Measurements from ENCODE around the gene DNAJC17. TPM values are rescaled to one million over a fixed set of nuclear protein-coding genes. Genes with fewer than 3 reads are reported as not detected.
A peak's percentile ranks its signal among the peaks of the same experiment; 100 is the strongest.

The DNAJC17 gene
- total and polyA plus RNA-seq, 2 donors (not counting 1 experiment from before 2014, with no cell fraction given): 30.5 to 46.1 TPM

- DNase-seq: no peak
- POLR2A ChIA-PET: no interaction called here
- no peaks in the 10 kb centered on the region for H4K20me1 ChIP-seq (ENCODE audit: control insufficient read depth, insufficient read depth, low read length, poor library complexity, severe bottlenecking)
- peaks cover 0 to 27% of the 10 kb centered on the region in 2 experiments for H3K36me3 ChIP-seq (replicated peaks in 1 of 2; ENCODE audit: control extremely low read depth in 1 of 2, control insufficient read depth in 1 of 2, extremely low read depth in 1 of 2, insufficient read depth in 2 of 2, low read length in 1 of 2)
- intact Hi-C loops (cut with micrococcal nuclease): loop anchor here (5.0 kb wide), 1 partner anchor 608 kb away; the partner anchor contains the start of gene RTF1
- CTCF ChIA-PET: no interaction called here
- Mint-ChIP-seq H3K27ac (no peak overlapping the region), H3K9me3 (ENCODE audit: insufficient read depth) (no peaks in the 10 kb centered on the region), H3K27me3 (no peaks in the 10 kb centered on the region), H3K4me3 (peak overlapping the region; percentile 99), H3K4me1 (peaks cover 22% of the 10 kb centered on the region)
- H3K4me3 ChIP-seq (ENCODE audit: control extremely low read depth in 1 of 5, extremely low read depth in 1 of 5, insufficient read depth in 1 of 5, low read depth in 2 of 5, low read length in 4 of 5): no peak overlapping the region
- H3K79me2 ChIP-seq (ENCODE audit: control insufficient read depth, insufficient read depth, low read length): peaks cover 42% of the 10 kb centered on the region
- no peak overlapping the region for H3K27ac ChIP-seq (ENCODE audit: low read length in 2 of 2)
- H3K27me3 ChIP-seq (replicated peaks in 1 of 4; ENCODE audit: control extremely low read depth in 1 of 4, control insufficient read depth in 3 of 4, insufficient read depth in 4 of 4, low read length in 3 of 4): no peaks in the 10 kb centered on the region
- 75% methylated on average over 4 of the region's 8 CpGs for WGBS (ENCODE audit: insufficient coverage)
- H3K4me1 ChIP-seq (ENCODE audit: control insufficient read depth in 2 of 2, insufficient read depth in 2 of 2, low read length in 2 of 2): peaks cover 12 to 18% of the 10 kb centered on the region in 2 donors
- H3K9me3 ChIP-seq (ENCODE audit: control extremely low read depth in 1 of 3, control insufficient read depth in 2 of 3, insufficient read depth in 1 of 3, low read length in 2 of 3): no peaks in the 10 kb centered on the region
- H3K4me2 ChIP-seq (replicated peaks; ENCODE audit: low read depth, low read length, poor library complexity, severe bottlenecking): no peak overlapping the region
- H3K9ac ChIP-seq (ENCODE audit: low read length): no peak overlapping the region
- TF ChIP-seq EZH2 (IDR thresholded peaks at IDR 0.05; ENCODE audit: borderline replicate concordance, insufficient read depth, low read depth, low read length, poor library complexity, severe bottlenecking) (no peak), CTCF (IDR thresholded peaks at IDR 0.05) (no peak)
- ATAC-seq (ENCODE audit: low read depth): no peak
- no peak overlapping the region for H2AFZ ChIP-seq (ENCODE audit: insufficient read depth, low read depth, low read length, poor library complexity, severe bottlenecking)
Measured at GRCh38 chr15:40808861-40809450, 1.7 kb upstream of the DNAJC17 start.

- Histone ChIP-seq H3K9me3 (ENCODE audit: control extremely low read depth in 1 of 3, control insufficient read depth in 2 of 3, insufficient read depth in 1 of 3, low read length in 2 of 3) (no peaks in the 10 kb centered on the region), H3K36me3 (replicated peaks in 1 of 2; ENCODE audit: control extremely low read depth in 1 of 2, control insufficient read depth in 1 of 2, extremely low read depth in 1 of 2, insufficient read depth in 2 of 2, low read length in 1 of 2) (peaks cover 0 to 18% of the 10 kb centered on the region in 2 experiments), H3K79me2 (ENCODE audit: control insufficient read depth, insufficient read depth, low read length) (peaks cover 52% of the 10 kb centered on the region), H3K4me1 (ENCODE audit: control insufficient read depth in 2 of 2, insufficient read depth in 2 of 2, low read length in 2 of 2) (peaks cover 12 to 18% of the 10 kb centered on the region in 2 donors), H3K4me3 (ENCODE audit: control extremely low read depth in 1 of 5, extremely low read depth in 1 of 5, insufficient read depth in 1 of 5, low read depth in 2 of 5, low read length in 4 of 5) (peak overlapping the region; percentile 68 to 100 (median 100)), H4K20me1 (ENCODE audit: control insufficient read depth, insufficient read depth, low read length, poor library complexity, severe bottlenecking) (peaks cover 8% of the 10 kb centered on the region), H2AFZ (ENCODE audit: insufficient read depth, low read depth, low read length, poor library complexity, severe bottlenecking) (peak overlapping the region; percentile 99), H3K9ac (ENCODE audit: low read length) (peak overlapping the region; percentile 84), H3K27ac (ENCODE audit: low read length in 2 of 2) (no peak overlapping the region), H3K27me3 (replicated peaks in 1 of 4; ENCODE audit: control extremely low read depth in 1 of 4, control insufficient read depth in 3 of 4, insufficient read depth in 4 of 4, low read length in 3 of 4) (no peaks in the 10 kb centered on the region), H3K4me2 (replicated peaks; ENCODE audit: low read depth, low read length, poor library complexity, severe bottlenecking) (peak overlapping the region; percentile 73)
- Mint-ChIP-seq H3K4me3 (peak overlapping the region; percentile 99), H3K9me3 (ENCODE audit: insufficient read depth) (no peaks in the 10 kb centered on the region), H3K27me3 (no peaks in the 10 kb centered on the region), H3K27ac (peak overlapping the region; percentile 98), H3K4me1 (peaks cover 24% of the 10 kb centered on the region)
- ATAC-seq (ENCODE audit: low read depth) (no peak), DNase-seq (no peak)
- intact Hi-C loops (cut with micrococcal nuclease): loop anchor here (1.0 to 5.0 kb wide), 8 partner anchors 36 to 609 kb away; partner anchors contain the start of genes C15orf62, KNL1, RMDN3 and RPUSD2
- WGBS (ENCODE audit: insufficient coverage): 6% methylated on average over 18 of the region's 19 CpGs
- TF ChIP-seq EZH2 (IDR thresholded peaks at IDR 0.05; ENCODE audit: borderline replicate concordance, insufficient read depth, low read depth, low read length, poor library complexity, severe bottlenecking): no peak
- TF ChIP-seq CTCF (IDR thresholded peaks at IDR 0.05): no peak
- CTCF ChIA-PET: interaction anchor here (1.3 kb wide), 1 partner anchor 114 kb away, joined by 4 read pairs; no protein-coding TSS in a partner anchor
- POLR2A ChIA-PET: interaction anchor here (0.6 to 1.7 kb wide), 4 partner anchors 36 to 113 kb away, joined by 3 to 7 read pairs (median 4); partner anchors contain the start of genes RAD51, SPINT1 and VPS18
Measured at GRCh38 chr15:40807888-40808461, 702 bp upstream of the DNAJC17 start.
